ENCODE data around the gene C17orf50.

- no peak for TF ChIP-seq EZH2 (IDR thresholded peaks at IDR 0.05; ENCODE audit: low read length, unreplicated experiment)
- no peak for TF ChIP-seq CTCF (conservative IDR thresholded peaks at IDR 0.05; ENCODE audit: low read depth, low read length)
- no peak for TF ChIP-seq EZH2phosphoT487 (IDR thresholded peaks at IDR 0.05; ENCODE audit: borderline replicate concordance, low read length)
Measured at GRCh38 chr17:35774499-35774898, 13.8 kb downstream of the C17orf50 start.

Measured in PC-3 (cell line).